Measurements from ENCODE around the gene PDS5A.

PDS5A gene

GRCh38 chr4:40016007-40016406, 38.3 kb upstream of the PDS5A start:
- H3K27ac ChIP-seq (replicated peaks) = no peak overlapping the region
- DNase-seq (ENCODE audit: low read depth in 1 of 2, low spot score in 1 of 2) = no peak
- no peak for TF ChIP-seq POLR2AphosphoS5 (IDR thresholded peaks at IDR 0.05; ENCODE audit: low read depth)
- no peak for TF ChIP-seq CTCF (IDR thresholded peaks at IDR 0.05; ENCODE audit: insufficient read depth, low read length)
- TF ChIP-seq SPI1 (IDR thresholded peaks at IDR 0.05; ENCODE audit: borderline replicate concordance, low read depth) = no peak
- no peak for TF ChIP-seq REST (IDR thresholded peaks at IDR 0.05; ENCODE audit: insufficient replicate concordance, low read depth)
- no peak for TF ChIP-seq GABPA (IDR thresholded peaks at IDR 0.05; ENCODE audit: low read depth)

GRCh38 chr4:40003986-40004385, 26.3 kb upstream of the PDS5A start:
- TF ChIP-seq GABPA (IDR thresholded peaks at IDR 0.05; ENCODE audit: low read depth) (no peak), SPI1 (IDR thresholded peaks at IDR 0.05; ENCODE audit: borderline replicate concordance, low read depth) (peak; percentile 95)
- DNase-seq (ENCODE audit: low read depth in 1 of 2, low spot score in 1 of 2) = peak; percentile 27 to 84
- Histone ChIP-seq H3K27me3 (ENCODE audit: insufficient read depth, poor library complexity, severe bottlenecking) (no peaks in the 10 kb centered on the region), H3K4me3 (replicated peaks; ENCODE audit: insufficient read depth, low read length) (no peak overlapping the region), H3K27ac (replicated peaks) (no peak overlapping the region)

More at GRCh38 chr4:40016007-40016406, 38.3 kb upstream of the PDS5A start:
- H3K27me3 ChIP-seq (ENCODE audit: insufficient read depth, poor library complexity, severe bottlenecking) = no peaks in the 10 kb centered on the region
- no peak overlapping the region for H3K4me3 ChIP-seq (replicated peaks; ENCODE audit: insufficient read depth, low read length)

GRCh38 chr4:40000711-40001110, 23.0 kb upstream of the PDS5A start:
- DNase-seq (ENCODE audit: low read depth in 1 of 2, low spot score in 1 of 2) = no peak
- Histone ChIP-seq H3K27me3 (ENCODE audit: insufficient read depth, poor library complexity, severe bottlenecking) (no peaks in the 10 kb centered on the region), H3K4me3 (replicated peaks; ENCODE audit: insufficient read depth, low read length) (no peak overlapping the region), H3K27ac (replicated peaks) (no peak overlapping the region)
- no peak for TF ChIP-seq GABPA (IDR thresholded peaks at IDR 0.05; ENCODE audit: low read depth)
- TF ChIP-seq POLR2AphosphoS5 (IDR thresholded peaks at IDR 0.05; ENCODE audit: low read depth) = no peak
- TF ChIP-seq CTCF (IDR thresholded peaks at IDR 0.05; ENCODE audit: insufficient read depth, low read length) = no peak
- TF ChIP-seq SPI1 (IDR thresholded peaks at IDR 0.05; ENCODE audit: borderline replicate concordance, low read depth) = no peak
- TF ChIP-seq REST (IDR thresholded peaks at IDR 0.05; ENCODE audit: insufficient replicate concordance, low read depth) = no peak

- TF ChIP-seq CTCF (IDR thresholded peaks at IDR 0.05; ENCODE audit: insufficient read depth, low read length) (no peak), GABPA (IDR thresholded peaks at IDR 0.05; ENCODE audit: low read depth) (no peak), REST (IDR thresholded peaks at IDR 0.05; ENCODE audit: insufficient replicate concordance, low read depth) (no peak), POLR2AphosphoS5 (IDR thresholded peaks at IDR 0.05; ENCODE audit: low read depth) (no peak), SPI1 (IDR thresholded peaks at IDR 0.05; ENCODE audit: borderline replicate concordance, low read depth) (no peak)
- H3K27ac ChIP-seq (replicated peaks) = no peak overlapping the region
- DNase-seq (ENCODE audit: low read depth in 1 of 2, low spot score in 1 of 2) = no peak
- H3K4me3 ChIP-seq (replicated peaks; ENCODE audit: insufficient read depth, low read length) = no peak overlapping the region
- no peaks in the 10 kb centered on the region for H3K27me3 ChIP-seq (ENCODE audit: insufficient read depth, poor library complexity, severe bottlenecking)
Measured at GRCh38 chr4:39998659-39999345, 21.1 kb upstream of the PDS5A start.

Data from HL-60 (cell line).